Uterus (tissue), 2 donors: ENCODE results near the gene MLXIPL.

ENCODE experiments used
- POLR2A ChIP-seq, 2 donors: fragments of 450-650 bp; IDR thresholded peaks; one replicate each; pipeline ENCODE4 v1.6.1; 2016; ENCODE audit warnings: antibody characterized with exemption in 2 of 2, mild to moderate bottlenecking in 1 of 2, moderate library complexity in 1 of 2
- TF ChIP-seq, protein P1 (sequence below), 4 experiments: fragments of 200-600 bp in 2 of 4; fragments of 450-650 bp in 2 of 4; sonication (generic) in 2 of 4; IDR thresholded peaks; one replicate each; pipeline ENCODE4 v1.5.1; 2016 to 2019; ENCODE audit warnings: antibody characterized with exemption in 4 of 4, mild to moderate bottlenecking in 2 of 4, moderate library complexity in 1 of 4

DNA sequence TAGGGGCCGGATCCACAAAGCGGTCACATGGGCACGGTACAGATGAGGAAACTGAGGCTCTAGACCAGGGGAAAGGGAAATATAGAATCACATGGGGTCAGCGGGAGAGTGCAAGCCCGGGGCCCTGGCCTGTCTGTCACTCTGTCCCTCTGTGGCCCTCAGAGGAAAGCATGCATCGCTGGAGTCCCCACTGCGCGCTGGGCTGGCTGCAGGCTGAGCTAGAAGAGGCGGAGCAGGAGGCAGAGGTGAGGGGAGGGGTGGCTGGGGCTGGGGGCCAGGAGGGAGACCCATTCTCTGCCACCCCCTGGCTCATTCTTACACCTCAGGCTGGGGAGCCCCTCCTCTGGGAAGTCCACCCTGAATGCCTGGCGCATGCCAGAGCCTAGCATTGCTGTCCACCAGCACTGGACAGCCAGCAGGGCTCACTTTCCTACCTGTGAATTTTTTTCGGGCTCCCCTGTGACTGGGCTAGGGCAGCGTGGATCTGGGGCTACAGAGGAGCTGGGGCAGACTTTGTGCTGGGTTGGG lies 45.6 kb upstream of the MLXIPL start:
- TF ChIP-seq, protein P1, sequence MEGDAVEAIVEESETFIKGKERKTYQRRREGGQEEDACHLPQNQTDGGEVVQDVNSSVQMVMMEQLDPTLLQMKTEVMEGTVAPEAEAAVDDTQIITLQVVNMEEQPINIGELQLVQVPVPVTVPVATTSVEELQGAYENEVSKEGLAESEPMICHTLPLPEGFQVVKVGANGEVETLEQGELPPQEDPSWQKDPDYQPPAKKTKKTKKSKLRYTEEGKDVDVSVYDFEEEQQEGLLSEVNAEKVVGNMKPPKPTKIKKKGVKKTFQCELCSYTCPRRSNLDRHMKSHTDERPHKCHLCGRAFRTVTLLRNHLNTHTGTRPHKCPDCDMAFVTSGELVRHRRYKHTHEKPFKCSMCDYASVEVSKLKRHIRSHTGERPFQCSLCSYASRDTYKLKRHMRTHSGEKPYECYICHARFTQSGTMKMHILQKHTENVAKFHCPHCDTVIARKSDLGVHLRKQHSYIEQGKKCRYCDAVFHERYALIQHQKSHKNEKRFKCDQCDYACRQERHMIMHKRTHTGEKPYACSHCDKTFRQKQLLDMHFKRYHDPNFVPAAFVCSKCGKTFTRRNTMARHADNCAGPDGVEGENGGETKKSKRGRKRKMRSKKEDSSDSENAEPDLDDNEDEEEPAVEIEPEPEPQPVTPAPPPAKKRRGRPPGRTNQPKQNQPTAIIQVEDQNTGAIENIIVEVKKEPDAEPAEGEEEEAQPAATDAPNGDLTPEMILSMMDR (IDR thresholded peaks at IDR 0.05) = no peak
- TF ChIP-seq POLR2A (IDR thresholded peaks at IDR 0.05) = no peak
